ENCODE results near the gene MYT1. TPM values are rescaled to one million over a fixed set of nuclear protein-coding genes. Genes with fewer than 3 reads are reported as not detected.

The MYT1 gene
- total RNA-seq, 1 experiment from 2014 or later: 7.1 TPM

DNA sequence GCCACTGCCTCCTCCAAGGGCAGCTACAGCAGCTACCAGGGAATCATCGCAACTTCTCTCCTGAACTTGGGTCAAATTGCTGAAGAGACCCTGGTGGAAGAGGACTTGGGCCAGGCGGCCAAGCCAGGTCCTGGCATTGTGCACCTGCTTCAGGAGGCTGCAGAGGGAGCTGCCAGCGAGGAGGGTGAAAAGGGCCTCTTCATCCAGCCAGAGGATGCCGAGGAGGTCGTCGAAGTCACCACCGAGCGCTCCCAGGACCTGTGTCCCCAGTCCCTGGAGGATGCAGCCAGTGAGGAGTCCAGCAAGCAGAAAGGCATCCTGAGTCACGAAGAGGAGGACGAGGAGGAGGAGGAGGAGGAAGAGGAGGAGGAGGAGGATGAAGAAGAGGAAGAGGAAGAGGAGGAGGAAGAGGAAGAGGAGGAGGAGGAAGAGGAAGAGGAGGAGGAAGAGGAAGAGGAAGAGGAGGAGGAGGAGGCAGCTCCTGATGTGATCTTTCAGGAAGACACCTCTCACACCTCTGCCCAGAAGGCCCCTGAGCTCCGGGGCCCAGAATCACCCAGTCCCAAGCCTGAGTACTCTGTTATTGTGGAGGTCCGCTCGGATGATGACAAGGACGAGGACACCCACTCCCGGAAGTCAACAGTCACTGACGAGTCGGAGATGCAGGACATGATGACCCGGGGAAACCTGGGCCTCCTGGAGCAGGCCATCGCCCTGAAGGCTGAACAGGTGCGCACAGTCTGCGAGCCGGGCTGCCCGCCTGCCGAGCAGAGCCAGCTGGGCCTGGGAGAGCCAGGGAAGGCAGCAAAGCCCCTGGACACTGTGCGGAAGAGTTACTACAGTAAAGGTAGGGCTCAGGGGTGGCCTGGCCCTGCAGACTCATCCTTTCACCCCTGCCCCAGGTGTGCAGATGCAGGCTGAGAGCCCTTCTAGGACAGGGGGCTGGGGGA, 43.7 kb downstream of the MYT1 start:
- ChIA-PET CTCF (no interaction called here), POLR2A (no interaction called here), RAD21 (ENCODE audit: low non-redundant PET in 1 of 2, low total read pairs in 2 of 2, uncharacterized antibody in 2 of 2, unreplicated experiment in 2 of 2) (no interaction called here)
- H3K9ac ChIP-seq (ENCODE audit: low read length): no peak overlapping the region
- H3K4me3 ChIP-seq (replicated peaks in 1 of 2; ENCODE audit: low read depth in 1 of 2, low read length in 2 of 2): no peak overlapping the region
- TF ChIP-seq POLR2A (IDR thresholded peaks at IDR 0.05; ENCODE audit: borderline replicate concordance, extremely low read depth, insufficient read depth, insufficient read length) (no peak), EZH2 (IDR thresholded peaks at IDR 0.05) (no peak), SP1 (IDR thresholded peaks at IDR 0.05; ENCODE audit: low read depth) (no peak), TCF7L2 (IDR thresholded peaks at IDR 0.05; ENCODE audit: borderline replicate concordance, extremely low read depth, insufficient read depth, insufficient read length) (no peak), RAD21 (IDR thresholded peaks at IDR 0.05; ENCODE audit: low read depth) (no peak), POLR2AphosphoS5 (IDR thresholded peaks at IDR 0.05; ENCODE audit: low read depth, low read length) (no peak), EGR1 (IDR thresholded peaks at IDR 0.05; ENCODE audit: low read depth) (no peak), ZNF274 (IDR thresholded peaks at IDR 0.05; ENCODE audit: low read depth, low read length) (no peak), CEBPB (IDR thresholded peaks at IDR 0.05; ENCODE audit: low read depth) (no peak), ELF1 (IDR thresholded peaks at IDR 0.05; ENCODE audit: borderline replicate concordance, low read depth) (no peak), CBX3 (IDR thresholded peaks at IDR 0.05; ENCODE audit: low read depth) (no peak)
- TF ChIP-seq, protein P1, sequence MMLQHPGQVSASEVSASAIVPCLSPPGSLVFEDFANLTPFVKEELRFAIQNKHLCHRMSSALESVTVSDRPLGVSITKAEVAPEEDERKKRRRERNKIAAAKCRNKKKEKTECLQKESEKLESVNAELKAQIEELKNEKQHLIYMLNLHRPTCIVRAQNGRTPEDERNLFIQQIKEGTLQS (IDR thresholded peaks at IDR 0.05): no peak
- TF ChIP-seq, protein P2, sequence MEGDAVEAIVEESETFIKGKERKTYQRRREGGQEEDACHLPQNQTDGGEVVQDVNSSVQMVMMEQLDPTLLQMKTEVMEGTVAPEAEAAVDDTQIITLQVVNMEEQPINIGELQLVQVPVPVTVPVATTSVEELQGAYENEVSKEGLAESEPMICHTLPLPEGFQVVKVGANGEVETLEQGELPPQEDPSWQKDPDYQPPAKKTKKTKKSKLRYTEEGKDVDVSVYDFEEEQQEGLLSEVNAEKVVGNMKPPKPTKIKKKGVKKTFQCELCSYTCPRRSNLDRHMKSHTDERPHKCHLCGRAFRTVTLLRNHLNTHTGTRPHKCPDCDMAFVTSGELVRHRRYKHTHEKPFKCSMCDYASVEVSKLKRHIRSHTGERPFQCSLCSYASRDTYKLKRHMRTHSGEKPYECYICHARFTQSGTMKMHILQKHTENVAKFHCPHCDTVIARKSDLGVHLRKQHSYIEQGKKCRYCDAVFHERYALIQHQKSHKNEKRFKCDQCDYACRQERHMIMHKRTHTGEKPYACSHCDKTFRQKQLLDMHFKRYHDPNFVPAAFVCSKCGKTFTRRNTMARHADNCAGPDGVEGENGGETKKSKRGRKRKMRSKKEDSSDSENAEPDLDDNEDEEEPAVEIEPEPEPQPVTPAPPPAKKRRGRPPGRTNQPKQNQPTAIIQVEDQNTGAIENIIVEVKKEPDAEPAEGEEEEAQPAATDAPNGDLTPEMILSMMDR (IDR thresholded peaks at IDR 0.05 in 2 of 3, conservative IDR thresholded peaks at IDR 0.05 in 1 of 3; ENCODE audit: borderline replicate concordance in 1 of 3, insufficient read depth in 1 of 3, low read depth in 2 of 3, low read length in 2 of 3): no peak
- TF ChIP-seq, protein P3, sequence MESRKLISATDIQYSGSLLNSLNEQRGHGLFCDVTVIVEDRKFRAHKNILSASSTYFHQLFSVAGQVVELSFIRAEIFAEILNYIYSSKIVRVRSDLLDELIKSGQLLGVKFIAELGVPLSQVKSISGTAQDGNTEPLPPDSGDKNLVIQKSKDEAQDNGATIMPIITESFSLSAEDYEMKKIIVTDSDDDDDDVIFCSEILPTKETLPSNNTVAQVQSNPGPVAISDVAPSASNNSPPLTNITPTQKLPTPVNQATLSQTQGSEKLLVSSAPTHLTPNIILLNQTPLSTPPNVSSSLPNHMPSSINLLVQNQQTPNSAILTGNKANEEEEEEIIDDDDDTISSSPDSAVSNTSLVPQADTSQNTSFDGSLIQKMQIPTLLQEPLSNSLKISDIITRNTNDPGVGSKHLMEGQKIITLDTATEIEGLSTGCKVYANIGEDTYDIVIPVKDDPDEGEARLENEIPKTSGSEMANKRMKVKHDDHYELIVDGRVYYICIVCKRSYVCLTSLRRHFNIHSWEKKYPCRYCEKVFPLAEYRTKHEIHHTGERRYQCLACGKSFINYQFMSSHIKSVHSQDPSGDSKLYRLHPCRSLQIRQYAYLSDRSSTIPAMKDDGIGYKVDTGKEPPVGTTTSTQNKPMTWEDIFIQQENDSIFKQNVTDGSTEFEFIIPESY (IDR thresholded peaks at IDR 0.05; ENCODE audit: extremely low read depth, insufficient replicate concordance, low read length): no peak
- intact Hi-C loops (cut with micrococcal nuclease): no loop called here
- BruUV-seq (replicated peaks): no TSS peak
- no peaks in the 10 kb centered on the region for H3K9me3 ChIP-seq (ENCODE audit: control insufficient read depth in 1 of 2, insufficient read depth in 1 of 2, low read depth in 1 of 2, low read length in 2 of 2)
- DNase-seq (ENCODE audit: low read depth, low spot score): no peak
- H2AFZ ChIP-seq (ENCODE audit: low read depth, low read length, poor library complexity, severe bottlenecking): no peak overlapping the region
- H3K9me2 ChIP-seq (ENCODE audit: insufficient read depth): no peaks in the 10 kb centered on the region
- H3K4me2 ChIP-seq (ENCODE audit: low read length): no peak overlapping the region
- H3K36me3 ChIP-seq (ENCODE audit: control insufficient read depth in 1 of 2, insufficient read depth in 2 of 2, low read length in 2 of 2): no peaks in the 10 kb centered on the region
- H4K20me1 ChIP-seq (ENCODE audit: insufficient read depth): no peaks in the 10 kb centered on the region
- no peaks in the 10 kb centered on the region for H3K27me3 ChIP-seq (ENCODE audit: insufficient read depth, low read length)
- no peaks in the 10 kb centered on the region for H3K79me2 ChIP-seq (ENCODE audit: insufficient read depth, low read length)
- no peaks in the 10 kb centered on the region for H3K4me1 ChIP-seq (ENCODE audit: control insufficient read depth in 1 of 2, insufficient read depth in 2 of 2, low read length in 2 of 2)
- ATAC-seq: no peak
- H3K27ac ChIP-seq (ENCODE audit: low read depth, low read length): no peak overlapping the region

All from HCT116 (cell line).